ENCODE results near the gene CD151.

CD151 gene

GRCh38 chr11:815675-816432, 16.9 kb upstream of the CD151 start:
- no peak for DNase-seq (ENCODE audit: low read depth)

GRCh38 chr11:816433-816779, 16.3 kb upstream of the CD151 start:
- no peak for DNase-seq (ENCODE audit: low read depth)

GRCh38 chr11:818396-819128, 14.2 kb upstream of the CD151 start, which contains the start of gene PNPLA2:
TSS of gene PNPLA2 (plus strand) at chr11:818914. CDS start at chr11:819719, 805 bp downstream.
- no peak for DNase-seq (ENCODE audit: low read depth)

- peak; percentile 85 for DNase-seq (ENCODE audit: low read depth)
Observed at GRCh38 chr11:819129-819931, 13.4 kb upstream of the CD151 start.

GRCh38 chr11:819943-820649, 12.7 kb upstream of the CD151 start:
- DNase-seq (ENCODE audit: low read depth), result peak; percentile 94

- DNase-seq (ENCODE audit: low read depth), result no peak
Observed at GRCh38 chr11:820655-821511, 11.9 kb upstream of the CD151 start.

GRCh38 chr11:821512-822371, 11.0 kb upstream of the CD151 start:
- DNase-seq (ENCODE audit: low read depth), result no peak

GRCh38 chr11:823441-824291, 9.1 kb upstream of the CD151 start:
- DNase-seq (ENCODE audit: low read depth), result no peak

- DNase-seq (ENCODE audit: low read depth), result no peak
Observed at GRCh38 chr11:824292-824880, 8.4 kb upstream of the CD151 start.

GRCh38 chr11:824942-825341, 7.8 kb upstream of the CD151 start:
- no peak for DNase-seq (ENCODE audit: low read depth)

- no peak for DNase-seq (ENCODE audit: low read depth)
Observed at GRCh38 chr11:825366-826226, 7.2 kb upstream of the CD151 start.

GRCh38 chr11:826227-826621, 6.5 kb upstream of the CD151 start:
- no peak for DNase-seq (ENCODE audit: low read depth)

GRCh38 chr11:826836-827145, 6.0 kb upstream of the CD151 start:
- no peak for DNase-seq (ENCODE audit: low read depth)

- no peak for DNase-seq (ENCODE audit: low read depth)
Observed at GRCh38 chr11:827146-827896, 5.4 kb upstream of the CD151 start.

- no peak for DNase-seq (ENCODE audit: low read depth)
Observed at GRCh38 chr11:827897-828192, 4.9 kb upstream of the CD151 start, which contains the start of gene CRACR2B. TSS of gene CRACR2B (plus strand) at chr11:827919. CDS start at chr11:828608, 689 bp downstream.

- DNase-seq (ENCODE audit: low read depth), result no peak
Observed at GRCh38 chr11:828506-829175, 4.1 kb upstream of the CD151 start.

Measured in T-helper 22 cell (primary cell).